Measurements from ENCODE around the gene ITSN2.

The ITSN2 gene

DNA sequence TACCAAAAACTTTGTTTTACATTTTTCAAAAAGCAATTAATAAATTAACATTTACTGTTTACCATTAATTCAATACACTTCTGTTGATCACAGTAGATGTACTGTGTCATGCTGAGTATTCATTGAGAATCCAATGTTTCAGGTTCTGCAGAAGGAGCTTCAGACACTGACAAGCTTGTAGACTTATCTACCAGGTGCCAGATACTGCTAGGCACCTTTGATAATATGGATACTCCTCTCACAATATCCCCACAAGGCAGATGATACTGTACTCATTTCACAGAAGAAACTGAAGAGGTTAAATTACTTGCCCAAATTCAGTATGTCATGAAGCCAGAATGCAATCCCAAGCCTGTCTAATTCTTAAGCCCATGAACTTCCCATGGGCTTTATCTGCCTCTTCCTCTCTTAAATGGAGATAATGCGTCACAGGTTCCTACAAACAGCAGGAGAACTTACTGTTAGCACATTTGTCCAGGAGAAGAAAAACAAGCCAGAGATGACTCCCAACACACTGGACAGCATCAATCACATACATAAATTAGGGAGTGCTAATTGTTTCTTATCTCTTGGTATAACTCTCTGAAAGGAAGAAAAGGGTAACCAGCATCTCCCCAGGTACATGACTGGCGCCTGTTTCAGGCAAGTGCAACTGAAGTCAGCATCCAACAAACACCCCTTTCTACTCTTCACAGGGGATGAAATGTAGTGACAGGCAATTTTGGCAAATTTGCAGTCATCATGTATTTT lies 27.4 kb downstream of the ITSN2 start:
- DNase-seq = no peak

DNA sequence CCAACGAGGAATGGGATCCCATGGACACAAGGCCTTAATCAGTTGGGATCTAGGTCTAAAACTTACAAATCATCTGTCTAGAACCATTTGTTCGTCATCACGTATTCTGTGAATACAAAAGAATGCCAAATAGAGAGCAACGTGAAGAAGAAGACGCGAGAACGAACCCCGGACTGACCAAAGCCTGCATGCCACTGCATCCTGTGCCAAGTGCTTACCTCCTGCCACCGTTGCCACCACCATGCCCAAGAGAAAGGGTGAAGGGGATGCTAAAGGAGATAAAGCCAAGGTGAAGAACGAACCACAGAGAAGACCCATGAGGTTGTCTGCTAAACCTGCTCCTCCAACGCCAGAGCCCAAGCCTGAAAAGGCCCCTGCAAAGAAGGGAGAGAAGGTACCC lies 30.2 kb downstream of the ITSN2 start:
- DNase-seq = no peak

DNA sequence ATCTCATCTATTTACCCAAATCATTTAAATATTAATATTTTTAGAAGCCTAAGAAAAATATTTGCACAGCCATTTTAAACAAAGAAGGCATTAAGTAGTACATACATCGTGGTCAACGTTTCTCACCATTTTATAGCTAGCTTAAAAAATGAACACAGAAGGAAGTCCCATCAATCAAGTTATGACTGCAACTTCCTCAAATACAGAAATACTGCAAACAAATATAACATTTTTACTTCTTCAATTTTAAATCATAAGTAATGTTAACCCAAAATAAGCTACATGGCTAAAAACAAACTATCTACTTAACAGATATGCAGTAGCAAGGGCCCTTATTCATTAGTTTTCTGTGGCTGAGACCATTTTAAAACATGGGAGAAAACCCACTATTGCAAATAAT lies 30.6 kb downstream of the ITSN2 start:
- no peak for DNase-seq

DNA sequence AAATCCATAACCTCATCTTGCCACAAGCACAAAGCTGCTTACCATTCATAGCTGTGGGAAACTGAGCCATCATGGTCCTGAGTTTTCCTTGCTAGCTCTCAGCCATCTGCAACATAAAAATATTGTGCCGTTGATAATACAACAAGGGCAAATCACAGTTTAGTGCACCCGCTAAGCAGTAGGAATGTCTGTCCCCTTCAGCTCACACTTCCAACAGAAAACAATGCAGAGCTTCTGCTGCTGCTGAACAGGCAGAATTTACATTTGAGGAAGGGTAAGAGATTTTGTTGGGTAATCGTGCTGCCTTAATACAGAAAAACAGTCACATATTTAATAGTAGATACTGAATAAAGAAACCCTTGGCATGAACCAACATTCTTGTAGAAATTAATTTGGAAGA lies 32.3 kb downstream of the ITSN2 start:
- DNase-seq = no peak

DNA sequence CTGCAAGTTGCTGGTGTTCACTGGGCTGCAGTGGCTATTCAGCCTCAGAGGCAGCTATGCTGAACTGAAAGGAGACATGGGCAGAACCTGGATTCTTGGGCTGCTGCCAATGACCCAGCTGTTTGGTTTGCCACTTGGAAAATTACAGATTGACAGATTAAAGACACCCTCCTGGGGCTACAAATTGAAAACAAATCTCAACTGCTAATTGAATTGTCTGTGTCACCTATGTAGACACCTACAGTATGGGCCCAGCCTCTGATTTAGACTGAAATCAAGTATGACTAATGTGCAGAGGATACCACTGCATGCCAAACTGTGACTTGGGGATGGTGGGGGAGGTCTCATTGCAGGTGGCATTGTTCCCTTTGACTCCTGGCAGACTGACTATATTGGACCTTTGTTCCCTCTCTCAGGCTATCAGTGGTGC lies 42.8 kb downstream of the ITSN2 start:
- no peak for DNase-seq

DNA sequence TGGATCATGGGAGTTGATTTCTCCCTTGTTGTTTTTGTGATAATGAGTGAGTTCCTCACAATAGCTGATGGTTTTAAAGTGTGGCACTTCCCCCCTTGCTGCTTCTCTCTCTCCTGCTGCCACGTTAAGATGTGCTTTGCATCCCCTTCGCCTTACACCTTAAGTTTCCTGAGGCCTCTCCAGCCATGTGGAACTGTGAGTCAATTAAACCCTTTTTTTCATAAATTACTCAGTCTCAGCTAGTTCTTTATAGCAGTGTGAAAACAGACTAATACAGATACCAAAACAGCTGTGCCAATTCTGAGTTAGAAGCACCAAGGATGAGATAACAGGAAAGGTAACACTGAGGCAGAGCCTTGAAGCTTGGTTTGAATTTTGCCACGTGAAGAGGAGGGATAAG lies 44.7 kb downstream of the ITSN2 start:
- DNase-seq = no peak

DNA sequence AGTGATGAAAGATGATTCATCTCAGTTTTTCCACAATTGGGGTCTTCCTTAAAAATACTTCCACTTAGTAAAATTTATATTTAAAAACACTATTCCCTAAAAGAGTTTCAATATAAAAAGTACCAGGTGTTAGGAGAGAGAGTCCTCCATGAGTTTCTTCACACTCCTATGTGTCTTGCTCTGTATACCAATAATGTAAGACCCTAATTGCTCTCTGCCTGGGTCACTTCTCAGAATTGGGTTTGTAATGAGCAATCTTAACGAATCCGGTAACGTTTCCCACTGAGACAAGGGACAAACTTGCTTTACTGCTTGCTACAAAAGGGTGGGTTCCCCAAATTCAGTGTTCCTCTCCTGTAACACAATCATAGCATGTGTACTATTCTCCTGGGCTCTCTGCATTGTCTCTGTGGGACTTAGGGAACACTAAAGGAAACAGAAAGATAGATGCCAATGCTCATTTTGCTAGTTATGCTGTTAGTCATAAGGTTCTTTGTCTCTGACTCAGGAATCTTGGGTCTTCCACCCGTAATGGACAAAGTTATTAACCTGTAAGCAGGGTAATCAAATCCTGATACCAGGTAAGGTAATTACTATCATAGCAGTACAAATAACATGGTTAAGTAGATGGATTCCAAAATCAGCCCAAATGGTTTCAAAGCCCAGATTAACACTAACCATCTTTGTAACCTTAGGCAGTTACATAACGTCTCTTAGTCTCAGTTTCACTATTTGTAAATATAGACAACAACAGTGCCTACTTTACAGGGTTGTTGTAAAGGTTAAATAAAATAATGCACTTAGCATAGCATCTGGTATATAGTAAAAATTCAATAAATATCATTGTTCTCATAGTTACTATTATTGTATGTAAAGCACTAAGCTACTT lies 46.3 kb downstream of the ITSN2 start:
- no peak for DNase-seq

DNA sequence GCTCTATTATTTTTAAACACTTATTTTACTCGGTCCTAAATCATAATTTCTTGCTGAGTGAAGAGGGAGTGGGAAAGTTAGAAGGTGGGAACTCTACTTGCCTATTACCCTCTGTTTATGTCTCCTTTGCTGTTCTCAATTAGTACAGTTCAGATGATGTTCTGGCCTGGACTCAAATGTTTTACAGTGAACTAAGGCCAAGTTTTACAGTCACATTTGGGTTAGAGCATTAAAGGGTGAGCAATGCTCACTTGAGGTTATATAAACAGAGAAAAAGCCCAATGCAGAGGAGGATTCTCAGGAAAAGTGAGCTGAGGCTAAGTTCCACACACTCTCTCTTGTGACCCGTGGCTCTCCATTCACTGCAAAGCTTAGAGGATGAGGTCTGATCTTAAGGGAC lies 52.4 kb downstream of the ITSN2 start:
- no peak for DNase-seq

DNA sequence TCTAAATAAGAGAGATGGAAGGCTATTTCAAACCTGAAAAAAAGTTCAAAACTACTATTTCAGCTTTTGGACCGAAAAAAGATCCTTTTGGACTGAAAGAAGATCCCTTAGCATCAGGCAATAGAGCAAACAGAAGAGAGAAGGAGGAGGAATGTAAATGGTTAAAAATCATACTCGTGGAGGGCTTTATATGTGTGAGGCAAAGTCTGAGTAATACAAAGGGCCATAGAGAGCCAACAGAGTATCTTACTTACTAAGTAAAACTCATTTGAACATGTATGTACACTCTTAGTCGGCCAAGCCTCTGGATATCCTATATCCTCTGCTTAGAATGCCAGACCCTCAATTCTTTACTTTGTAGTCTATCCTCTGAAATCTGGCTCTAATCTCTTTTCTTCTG lies 55.7 kb downstream of the ITSN2 start:
- DNase-seq = no peak

DNA sequence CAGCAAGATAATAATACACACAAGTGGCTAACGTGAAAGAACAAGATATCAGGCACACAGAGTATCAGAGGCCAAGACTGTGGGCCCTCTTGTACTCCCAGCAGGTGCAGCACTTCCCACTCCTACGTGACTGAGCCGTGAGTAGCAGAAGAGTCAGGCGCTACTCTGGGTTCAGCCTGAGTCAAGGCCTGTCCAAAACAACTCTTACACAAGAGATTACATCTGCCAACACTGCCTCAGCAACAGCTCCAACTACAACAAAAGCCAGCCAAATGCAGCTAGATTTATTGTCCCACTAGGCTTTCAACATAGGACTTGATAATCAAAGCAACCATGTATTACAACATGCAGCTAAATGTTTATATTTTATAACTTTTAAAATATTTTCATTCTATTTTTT lies 56.2 kb downstream of the ITSN2 start:
- no peak for DNase-seq

DNA sequence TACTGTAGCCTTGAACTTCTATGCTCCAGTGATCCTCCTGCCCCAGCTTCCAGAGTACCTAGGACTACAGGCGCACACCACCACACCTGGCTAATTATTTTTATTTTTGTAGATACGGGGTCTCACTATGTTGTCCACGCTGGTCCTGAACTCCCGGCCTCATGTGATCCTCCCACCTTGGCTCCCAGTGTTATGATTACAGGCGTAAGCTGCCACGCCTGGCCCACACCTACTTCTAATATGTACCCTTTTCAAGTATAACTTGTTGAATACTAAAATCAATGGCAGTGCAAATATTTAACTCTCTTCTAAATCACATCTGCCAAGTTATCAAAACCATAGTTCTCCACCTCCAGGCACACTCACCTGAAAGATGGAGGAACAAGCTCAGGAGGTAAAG lies 58.7 kb downstream of the ITSN2 start:
- DNase-seq = no peak

DNA sequence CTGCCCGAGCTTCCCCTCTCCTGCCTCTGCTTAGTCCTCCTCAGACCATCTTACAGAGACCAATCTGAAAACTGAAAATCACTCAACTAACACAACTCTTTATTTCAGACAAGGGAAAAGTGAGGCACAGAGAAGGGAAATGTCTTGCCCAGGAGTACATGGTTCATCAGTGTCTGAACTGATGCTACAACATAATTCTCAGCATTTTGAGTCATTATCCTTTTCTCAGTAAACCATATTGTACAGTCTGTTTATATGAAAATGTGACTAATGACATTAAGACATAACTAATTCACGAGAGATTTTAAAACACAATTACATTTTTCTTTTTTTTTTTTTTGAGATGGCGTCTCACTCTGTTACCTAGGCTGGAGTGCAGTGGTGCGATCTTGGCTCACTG lies 62.7 kb downstream of the ITSN2 start:
- no peak for DNase-seq

DNA sequence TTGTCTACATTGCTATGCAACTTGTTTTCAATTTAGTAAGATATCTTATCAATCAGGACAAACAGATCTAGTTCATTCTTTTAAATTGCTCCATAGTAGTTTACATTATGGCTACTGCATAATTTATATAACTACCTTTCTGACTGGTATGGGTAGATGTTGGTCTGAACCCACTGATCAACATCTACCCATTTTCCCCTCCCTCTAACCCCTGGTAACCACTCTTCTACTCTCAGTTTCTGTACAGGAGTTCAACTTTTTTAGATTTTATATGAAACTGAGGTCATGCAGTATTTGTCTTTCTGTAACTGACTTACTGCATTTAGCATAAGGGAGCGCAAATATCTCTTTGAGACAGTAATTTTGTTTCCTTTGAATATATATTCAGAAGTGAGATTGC lies 73.2 kb downstream of the ITSN2 start:
- DNase-seq = no peak

DNA sequence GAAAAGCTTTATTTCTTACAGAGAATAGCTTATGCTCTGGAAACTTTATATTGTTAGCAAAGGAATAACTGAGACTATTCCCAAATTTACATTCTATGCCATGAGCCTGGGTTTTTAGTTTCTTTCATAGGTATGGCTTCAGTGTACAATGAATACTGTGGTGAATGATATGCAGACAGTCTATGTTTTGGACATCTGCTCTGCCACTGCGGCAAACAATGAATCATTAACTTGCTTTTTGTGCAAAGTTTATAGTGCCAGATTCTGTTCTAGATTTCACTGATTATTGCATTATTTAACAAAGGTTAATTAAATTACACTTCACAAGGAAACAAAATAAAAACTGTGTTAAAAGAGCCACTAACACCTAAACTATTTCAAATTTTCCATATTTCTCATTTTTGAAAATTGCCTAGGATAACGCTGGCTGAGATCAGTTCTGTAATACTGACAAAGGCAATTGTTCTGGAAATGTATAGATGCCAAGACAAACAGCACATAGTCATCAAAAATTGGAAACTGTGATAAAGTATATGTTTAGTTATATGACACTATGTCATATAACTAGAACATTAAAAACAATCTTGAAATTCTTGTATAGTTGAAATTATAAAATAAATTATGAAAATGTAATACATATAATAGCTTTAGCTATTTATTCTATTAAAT lies 74.7 kb downstream of the ITSN2 start:
- no peak for DNase-seq

DNA sequence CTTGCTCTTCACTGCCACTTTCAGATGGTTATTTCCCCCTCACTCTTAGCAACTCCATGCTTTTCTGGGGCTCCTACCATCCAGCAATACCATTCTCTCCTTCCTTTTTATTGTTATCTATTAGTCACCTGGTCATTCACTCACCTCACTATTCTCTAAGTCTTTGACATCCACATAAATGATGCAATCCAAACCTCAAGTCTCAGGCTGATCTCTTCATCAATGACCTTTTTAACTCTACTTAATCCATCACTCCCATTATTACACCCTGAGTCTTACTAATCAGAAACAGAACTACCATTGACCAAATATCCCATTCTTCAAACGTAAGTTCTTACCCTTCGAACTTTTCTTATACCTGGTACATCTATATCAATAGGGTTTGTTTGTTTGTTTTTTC lies 79.7 kb downstream of the ITSN2 start:
- no peak for DNase-seq

DNA sequence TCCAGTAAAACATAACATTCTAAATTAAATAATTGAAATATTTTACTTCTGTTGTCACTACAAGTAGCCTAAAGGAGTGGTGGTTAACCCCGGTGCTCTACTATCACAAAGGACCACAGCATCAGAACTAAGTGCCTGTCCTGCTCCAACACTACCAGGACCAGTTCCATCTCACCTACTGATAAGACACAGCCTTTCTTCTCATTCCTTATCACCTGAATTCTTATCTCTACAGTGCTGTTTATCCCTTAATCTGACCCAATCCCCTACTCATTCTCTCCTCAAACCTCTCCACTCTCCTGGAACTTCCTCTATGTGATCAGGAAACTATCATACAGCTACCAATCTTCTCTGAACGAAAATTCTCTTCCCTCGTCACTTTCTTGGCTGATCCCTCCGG lies 80.2 kb downstream of the ITSN2 start:
- no peak for DNase-seq

DNA sequence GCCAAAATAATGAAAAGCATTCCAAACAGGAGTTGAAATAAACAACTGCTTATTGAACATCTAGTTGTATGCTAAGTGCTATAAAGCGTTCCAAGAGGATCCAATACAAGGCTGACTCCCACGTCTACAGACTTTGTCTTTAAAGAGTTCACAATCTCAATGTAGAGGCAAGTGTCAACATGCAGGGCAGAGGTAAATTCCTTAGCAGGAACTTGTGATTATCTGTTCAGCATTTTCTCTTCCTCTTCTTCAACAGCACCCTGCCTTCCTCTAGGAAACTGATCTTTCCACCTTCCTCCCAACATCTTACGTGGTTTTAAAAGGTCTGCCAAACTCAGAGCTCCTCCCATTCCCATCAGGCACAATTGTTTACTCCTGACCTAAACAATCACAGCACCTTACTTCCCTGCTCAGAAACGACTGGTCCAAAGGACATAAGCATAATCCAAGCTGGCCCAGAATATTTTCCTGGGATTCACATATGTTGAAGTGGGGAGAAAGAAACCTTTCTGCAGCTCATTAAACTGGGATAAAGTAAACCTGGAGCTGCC lies 83.9 kb downstream of the ITSN2 start:
- DNase-seq = no peak

DNA sequence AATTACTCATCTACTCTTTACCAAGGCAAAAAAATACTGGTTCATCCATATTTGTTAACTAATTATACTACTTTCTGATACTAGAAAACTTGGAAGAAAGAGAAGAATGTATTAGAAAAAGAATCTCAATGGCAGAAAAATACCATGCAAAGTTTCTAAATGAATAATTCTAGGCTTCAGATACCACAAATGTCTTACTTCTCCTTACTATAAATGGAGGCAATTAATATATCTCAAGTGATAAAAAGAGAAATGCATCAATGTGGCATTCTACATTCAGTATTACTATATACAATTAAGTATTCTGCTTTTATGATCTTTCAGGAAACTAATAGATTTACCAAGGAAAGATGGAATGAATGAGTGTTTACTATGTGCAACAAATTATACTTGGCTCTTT lies 85.5 kb downstream of the ITSN2 start:
- no peak for DNase-seq

DNA sequence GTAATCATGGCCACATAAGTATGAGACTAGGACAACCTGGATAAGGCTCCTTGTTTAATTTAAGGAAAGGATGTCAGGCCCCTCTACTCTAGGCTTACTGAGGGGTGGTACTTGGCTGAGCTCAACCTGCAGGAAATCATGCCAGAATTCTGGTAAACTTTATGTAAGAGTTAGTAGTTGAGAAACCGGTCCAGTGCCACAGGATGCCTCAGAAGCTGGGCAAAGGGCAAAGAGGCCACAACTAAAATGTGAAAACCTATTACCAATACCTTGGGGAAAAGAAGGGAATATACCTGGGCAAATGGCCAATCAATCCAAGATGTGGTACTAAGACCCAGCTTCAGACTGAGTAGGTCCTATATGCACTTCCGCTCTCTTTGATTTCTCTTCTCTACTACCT lies 86.7 kb downstream of the ITSN2 start:
- no peak for DNase-seq

DNA sequence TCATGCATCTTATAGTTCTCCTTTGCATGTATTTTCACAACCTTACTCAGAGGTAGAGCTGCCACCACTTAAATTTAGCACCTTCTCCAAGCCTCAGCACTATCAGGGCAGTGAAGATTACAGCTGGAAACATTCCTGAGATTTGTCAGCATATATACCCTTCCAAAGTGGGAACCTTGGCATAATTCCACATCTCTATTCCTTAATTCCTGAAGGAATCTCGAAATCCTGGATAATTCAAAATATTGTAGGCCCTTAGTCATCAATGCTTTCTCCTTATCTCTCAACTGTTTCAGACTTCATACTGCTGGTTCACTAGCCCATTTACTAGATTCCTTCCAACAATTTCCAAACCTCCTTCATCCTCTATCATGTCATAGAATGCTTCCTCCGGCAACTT lies 87.4 kb downstream of the ITSN2 start:
- no peak for DNase-seq

DNA sequence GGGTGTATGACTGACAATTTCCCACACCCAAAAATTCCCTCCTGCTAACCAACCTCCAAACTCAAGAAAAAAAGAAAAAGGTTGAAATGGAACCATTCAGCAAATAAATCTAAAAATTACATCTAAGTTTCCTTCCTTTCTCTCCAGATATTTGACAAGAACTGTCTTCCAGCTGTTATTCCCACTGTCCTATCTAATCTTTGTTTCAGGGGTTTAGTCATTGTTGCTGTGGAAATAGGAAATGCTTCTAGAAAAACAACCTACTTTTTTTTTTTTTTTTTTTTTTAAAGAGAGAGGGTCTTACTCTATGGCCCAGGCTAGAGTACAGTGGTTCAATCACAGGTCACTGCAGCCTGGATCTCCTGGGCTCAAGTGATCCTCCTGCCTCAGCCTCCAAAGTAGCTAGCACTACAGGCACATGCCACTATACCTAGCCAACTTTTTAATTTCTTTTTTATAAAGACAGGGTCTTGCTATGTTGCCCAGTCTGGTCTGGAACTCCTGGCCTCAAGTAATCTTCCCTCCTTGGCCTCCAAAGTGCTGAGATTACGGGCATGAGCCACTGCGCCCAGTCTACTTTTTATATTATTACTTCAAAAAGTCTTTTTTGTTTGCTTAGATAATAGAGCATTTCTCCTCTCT lies 88.1 kb downstream of the ITSN2 start:
- DNase-seq = no peak

DNA sequence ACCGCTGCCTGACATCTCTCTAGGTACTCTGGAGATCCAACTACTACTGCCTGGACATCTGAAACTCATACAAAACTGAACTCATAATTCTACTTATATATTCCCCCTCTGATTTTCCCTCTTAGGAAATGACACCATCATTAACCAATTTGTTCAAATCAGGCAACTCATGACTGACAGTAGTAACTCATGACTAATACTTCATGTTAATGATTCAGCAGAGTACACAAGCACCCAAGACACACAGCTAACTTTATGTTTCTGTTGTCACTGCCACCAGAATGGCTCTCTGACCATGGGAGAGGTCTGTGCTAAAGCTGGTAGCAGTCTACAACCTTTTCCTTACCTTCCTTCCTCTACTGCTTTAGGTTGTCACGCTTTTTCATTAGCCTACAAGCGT lies 91.1 kb downstream of the ITSN2 start:
- no peak for DNase-seq

DNA sequence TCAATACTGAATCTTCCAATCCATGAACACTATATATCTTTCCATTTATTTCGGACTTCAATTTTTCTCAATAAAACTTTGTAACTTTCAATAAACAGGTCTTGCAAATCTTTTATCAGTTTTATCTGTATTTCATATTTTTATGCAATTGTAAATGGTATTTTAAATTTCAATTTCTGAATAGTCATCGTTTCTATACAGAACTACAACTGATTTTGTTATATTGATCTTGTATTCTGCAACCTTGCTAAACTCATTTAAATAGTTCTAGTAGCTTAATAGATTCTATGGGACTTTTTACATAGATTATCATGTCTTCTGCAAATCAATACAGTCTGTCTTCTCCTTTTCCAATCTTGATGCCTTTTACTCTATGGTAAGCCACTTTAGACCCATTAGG lies 95.1 kb downstream of the ITSN2 start:
- DNase-seq = no peak

Measured in NCI-H187 treated with DMSO at 0.1 percent for 48 hours (cell line).